KOPT-K1 (cell line): ENCODE measurements around the gene ATP2B2.
"Not testable (repeated sequence)": the region's sequence is repeated elsewhere in the genome, so short reads cannot be mapped to it uniquely, and the experiment has no call there.

ENCODE experiments used
- H3K27ac ChIP-seq: fragments of 200-600 bp; sonication (generic); 2 replicates; pipeline ENCODE4 v1.5.1; 2016; ENCODE audit warnings: antibody characterized with exemption, mild to moderate bottlenecking, low read depth, low read length; ENCODE audit not compliant: poor library complexity, severe bottlenecking
- H3K36me3 ChIP-seq: fragments of 200-600 bp; sonication (generic); 2 replicates; pipeline ENCODE4 v1.5.1; 2017; ENCODE audit warnings: antibody characterized with exemption, mild to moderate bottlenecking, low read length, moderate library complexity; ENCODE audit not compliant: insufficient read depth
- H3K9me3 ChIP-seq: fragments of 200-600 bp; sonication (generic); 2 replicates; pipeline ENCODE4 v1.5.1; 2017; ENCODE audit warnings: antibody characterized with exemption, low read length, mild to moderate bottlenecking; ENCODE audit not compliant: insufficient read depth, poor library complexity, severe bottlenecking

ATP2B2 gene

GRCh38 chr3:10542518-10542917 is 37.1 kb upstream of the ATP2B2 start:
- Histone ChIP-seq H3K36me3 (no peaks in the 10 kb centered on the region), H3K9me3 (peaks cover 9% of the 10 kb centered on the region), H3K27ac (no peak overlapping the region)

- H3K36me3 ChIP-seq, H3K9me3 ChIP-seq, H3K27ac ChIP-seq: not testable (repeated sequence)
These were observed 35.0 kb upstream of the ATP2B2 start for GRCh38 chr3:10540347-10540746.

- Histone ChIP-seq H3K9me3 (no peaks in the 10 kb centered on the region), H3K36me3 (no peaks in the 10 kb centered on the region), H3K27ac (no peak overlapping the region)
These were observed 28.7 kb upstream of the ATP2B2 start for GRCh38 chr3:10534066-10534465.

- Histone ChIP-seq H3K27ac (no peak overlapping the region), H3K9me3 (no peaks in the 10 kb centered on the region), H3K36me3 (no peaks in the 10 kb centered on the region)
These were observed 28.3 kb upstream of the ATP2B2 start for GRCh38 chr3:10533737-10534023.

GRCh38 chr3:10532939-10533736 is 27.8 kb upstream of the ATP2B2 start:
- Histone ChIP-seq H3K9me3 (no peaks in the 10 kb centered on the region), H3K36me3 (no peaks in the 10 kb centered on the region), H3K27ac (no peak overlapping the region)

- Histone ChIP-seq H3K9me3 (no peaks in the 10 kb centered on the region), H3K36me3 (no peaks in the 10 kb centered on the region), H3K27ac (no peak overlapping the region)
These were observed 25.6 kb upstream of the ATP2B2 start for GRCh38 chr3:10531031-10531430.

- Histone ChIP-seq H3K36me3 (no peaks in the 10 kb centered on the region), H3K27ac (no peak overlapping the region), H3K9me3 (no peaks in the 10 kb centered on the region)
These were observed 24.9 kb upstream of the ATP2B2 start for GRCh38 chr3:10530241-10530640.

GRCh38 chr3:10529809-10530208 is 24.4 kb upstream of the ATP2B2 start:
- no peaks in the 10 kb centered on the region for H3K9me3 ChIP-seq
- H3K36me3 ChIP-seq = no peaks in the 10 kb centered on the region
- H3K27ac ChIP-seq = no peak overlapping the region

- Histone ChIP-seq H3K9me3 (no peaks in the 10 kb centered on the region), H3K27ac (no peak overlapping the region), H3K36me3 (no peaks in the 10 kb centered on the region)
These were observed 22.7 kb upstream of the ATP2B2 start for GRCh38 chr3:10528046-10528445.

GRCh38 chr3:10527295-10528001 is 22.1 kb upstream of the ATP2B2 start:
- no peaks in the 10 kb centered on the region for H3K9me3 ChIP-seq
- H3K36me3 ChIP-seq = no peaks in the 10 kb centered on the region
- no peak overlapping the region for H3K27ac ChIP-seq

- H3K36me3 ChIP-seq = no peaks in the 10 kb centered on the region
- no peak overlapping the region for H3K27ac ChIP-seq
- H3K9me3 ChIP-seq = no peaks in the 10 kb centered on the region
These were observed 21.0 kb upstream of the ATP2B2 start for GRCh38 chr3:10526366-10526765.

- Histone ChIP-seq H3K9me3 (no peaks in the 10 kb centered on the region), H3K27ac (no peak overlapping the region), H3K36me3 (no peaks in the 10 kb centered on the region)
These were observed 19.5 kb upstream of the ATP2B2 start for GRCh38 chr3:10524799-10525301.

- no peak overlapping the region for H3K27ac ChIP-seq
- no peaks in the 10 kb centered on the region for H3K9me3 ChIP-seq
- no peaks in the 10 kb centered on the region for H3K36me3 ChIP-seq
These were observed 18.9 kb upstream of the ATP2B2 start for GRCh38 chr3:10524270-10524669.

- H3K36me3 ChIP-seq = no peaks in the 10 kb centered on the region
- no peaks in the 10 kb centered on the region for H3K9me3 ChIP-seq
These were observed 18.2 kb upstream of the ATP2B2 start for GRCh38 chr3:10523561-10523960.

GRCh38 chr3:10522646-10523303 is 17.4 kb upstream of the ATP2B2 start:
- Histone ChIP-seq H3K36me3 (no peaks in the 10 kb centered on the region), H3K27ac (no peak overlapping the region), H3K9me3 (no peaks in the 10 kb centered on the region)

More at GRCh38 chr3:10523561-10523960, 18.2 kb upstream of the ATP2B2 start:
- H3K27ac ChIP-seq = no peak overlapping the region
